K562 (cell line): Measurements from ENCODE around the gene INTS1. TPM values are rescaled to one million over a fixed set of nuclear protein-coding genes. Genes with fewer than 3 reads are reported as not detected.
A peak's percentile ranks its signal among the peaks of the same experiment; 100 is the strongest.

Experiments
- ATF2 ChIP-seq: sonication (generic); formaldehyde crosslinking; IDR thresholded peaks from 2 replicates; pipeline ENCODE4 v1.8.1; 2022; ENCODE audit warnings: missing genetic modification reagents
- CCAR2 ChIP-seq: fragments of 200-400 bp; formaldehyde crosslinking; IDR thresholded peaks from 2 replicates; pipeline ENCODE4 v1.6.1; 2017; ENCODE audit warnings: mild to moderate bottlenecking, low read depth, low read length
- FOSL1 ChIP-seq: fragments of 200-800 bp; sonication (Bioruptor generic); conservative IDR thresholded peaks from 2 replicates; pipeline ENCODE4 v1.6.1; 2016; ENCODE audit warnings: missing genetic modification characterization, missing compliant biosample characterization
- NFATC3 ChIP-seq: fragments of 450-650 bp; IDR thresholded peaks from 2 replicates; pipeline ENCODE4 v1.6.1; 2017; ENCODE audit warnings: mild to moderate bottlenecking
- POLR2G ChIP-seq: fragments of 200-400 bp; formaldehyde crosslinking; IDR thresholded peaks from 2 replicates; pipeline ENCODE4 v1.6.1; 2017; ENCODE audit warnings: low read depth, mild to moderate bottlenecking, antibody characterized with exemption, low read length, moderate library complexity
- RB1 ChIP-seq: fragments of 450-650 bp; IDR thresholded peaks from 2 replicates; pipeline ENCODE4 v1.6.1; 2017; ENCODE audit warnings: low read depth, mild to moderate bottlenecking
- SPI1 ChIP-seq: IDR thresholded peaks from 2 replicates; pipeline ENCODE4 v1.6.1; 2011; ENCODE audit warnings: low read depth, low read length, control low read depth, borderline replicate concordance
- UBTF ChIP-seq, 2 experiments: IDR thresholded peaks; 2 replicates each; pipeline ENCODE4 v1.6.1; 2012; ENCODE audit warnings: improper control_type of control experiment in 2 of 2, low read depth in 2 of 2, low read length in 2 of 2, borderline replicate concordance in 1 of 2
- ZFX ChIP-seq: sonication (generic); formaldehyde crosslinking; IDR thresholded peaks from 2 replicates; pipeline ENCODE4 v1.8.0; 2022; ENCODE audit warnings: mild to moderate bottlenecking, missing genetic modification reagents, moderate library complexity
- ZNF165 ChIP-seq: fragments of 250-450 bp; sonication (Bioruptor Pico); IDR thresholded peaks from 2 replicates; pipeline ENCODE4 v1.4.0; 2020; ENCODE audit warnings: borderline replicate concordance
- ZNF778 ChIP-seq: fragments of 450-650 bp; formaldehyde crosslinking; IDR thresholded peaks from 2 replicates; pipeline ENCODE4 v1.4.0; 2020; ENCODE audit warnings: mild to moderate bottlenecking, moderate library complexity
- polyA plus RNA-seq, 8 experiments: library from polyadenylated mRNA; depleted of rRNA in 4 of 8; stranded (reverse) in 5 of 8; unstranded in 3 of 8; fragments of >200 nt; fragmentation: Nextera tagmentation in 2 of 8; fragmentation: Illumina TruSeq in 1 of 8; extraction: Ambion mirVana in 2 of 8; extraction: Trizol in 1 of 8; gene quantifications; 2 replicates each; pipeline versions ENCODE4 v1.2.1 to v1.2.3, GENCODE V29; 2011 to 2014; ENCODE audit warnings: inconsistent platforms in 1 of 8, missing spikeins in 1 of 8
- total RNA-seq, 7 experiments: library from RNA; depleted of rRNA in 6 of 7; stranded (reverse); fragments of >200 nt in 6 of 7; fragmentation: Illumina TruSeq in 2 of 7; extraction: Trizol in 2 of 7; gene quantifications; 2 replicates each; pipeline versions ENCODE4 v1.2.1 to v1.2.3, GENCODE V29; 2011 to 2021; ENCODE audit warnings: low replicate concordance in 1 of 7
- TF ChIP-seq, protein P1 (sequence below), 2 experiments: fragments of 450-650 bp; conservative IDR thresholded peaks; 2 replicates each; pipeline ENCODE4 v1.6.1; 2017; ENCODE audit warnings: mild to moderate bottlenecking in 2 of 2, moderate library complexity in 2 of 2
- TF ChIP-seq, protein P2 (sequence below), 2 experiments: fragments of 450-650 bp in 1 of 2; sonication (generic) in 1 of 2; formaldehyde crosslinking in 1 of 2; IDR thresholded peaks in 1 of 2; conservative IDR thresholded peaks in 1 of 2; 2 replicates each; pipeline versions ENCODE4 v1.6.1 to v1.8.1; 2016 to 2023; ENCODE audit warnings: mild to moderate bottlenecking in 2 of 2, moderate library complexity in 2 of 2, inconsistent platforms in 1 of 2, missing genetic modification reagents in 1 of 2
- TF ChIP-seq, protein P3 (sequence below), 2 experiments: fragments of 450-650 bp; IDR thresholded peaks; 2 replicates each; pipeline ENCODE4 v1.6.1; 2018; ENCODE audit warnings: mild to moderate bottlenecking in 2 of 2, low read depth in 1 of 2; ENCODE audit not compliant: partially characterized antibody in 2 of 2

Gene INTS1
- total and polyA plus RNA-seq, 9 of the 15 experiments (the other 6 are each of a cell fraction or from before 2014, with no cell fraction given), result 0.34 to 119 (median 18.5) TPM

DNA sequence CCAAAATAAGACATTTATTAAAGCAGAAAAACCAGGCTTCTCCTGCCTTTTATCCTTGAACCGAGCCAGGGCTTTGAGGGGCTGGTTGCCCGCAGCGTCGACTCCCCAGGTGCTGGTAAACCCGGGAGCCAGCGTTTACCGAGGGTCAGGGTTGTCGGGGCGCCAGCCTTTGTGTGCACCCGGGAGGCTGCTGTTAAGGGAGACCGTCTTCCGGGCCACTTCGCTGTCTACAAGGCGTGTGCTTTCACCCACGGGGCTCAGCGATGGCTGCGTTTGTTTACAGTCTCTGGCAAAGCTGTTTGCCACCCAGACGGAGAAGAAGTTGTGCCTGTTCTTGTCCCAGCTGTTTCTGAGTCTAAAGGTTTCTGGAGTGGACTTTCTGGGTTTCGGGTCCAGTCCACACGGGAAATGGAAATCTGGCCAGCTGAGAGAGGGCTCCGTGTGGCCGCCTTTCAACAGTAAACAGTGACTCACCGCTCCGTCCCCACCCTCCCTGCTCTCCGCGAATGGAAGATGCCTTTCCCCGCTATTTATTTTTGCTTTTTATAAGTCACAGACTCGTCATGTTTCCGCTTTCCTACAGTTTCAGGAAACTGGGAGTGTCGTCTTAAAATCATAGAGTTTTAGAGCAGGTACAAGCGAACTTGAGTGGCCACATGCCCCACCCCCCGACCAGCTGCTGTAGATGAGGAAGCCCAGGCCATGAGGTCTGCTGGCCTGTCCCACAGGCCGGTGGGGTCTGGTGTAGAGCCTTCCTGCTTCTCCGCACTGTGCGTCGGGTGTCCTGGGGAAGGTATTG is 28.5 kb upstream of the INTS1 start (continued):
- TF ChIP-seq FOSL1 (tag) (peak; percentile 92), CCAR2 (no peak), SPI1 (peak; percentile 79), ZNF778 (CRISPR knock-in tag) (no peak), RB1 (no peak), NFATC3 (0 out of 2 replicates have a peak, but pooled peaks have one; percentile 39), POLR2G (no peak), ZNF165 (CRISPR knock-in tag) (no peak), ATF2 (CRISPR knock-in tag) (no peak), ZFX (CRISPR knock-in tag) (0 out of 2 replicates have a peak, but pooled peaks have one; percentile 33), UBTF (IDR thresholded peaks at IDR 0.05; ENCODE audit: borderline replicate concordance in 1 of 2, low read depth in 2 of 2, low read length in 2 of 2) (peak in 1 of 2 experiments; percentile 39; a peak in 1 of 4 replicates)
- TF ChIP-seq, protein P1, sequence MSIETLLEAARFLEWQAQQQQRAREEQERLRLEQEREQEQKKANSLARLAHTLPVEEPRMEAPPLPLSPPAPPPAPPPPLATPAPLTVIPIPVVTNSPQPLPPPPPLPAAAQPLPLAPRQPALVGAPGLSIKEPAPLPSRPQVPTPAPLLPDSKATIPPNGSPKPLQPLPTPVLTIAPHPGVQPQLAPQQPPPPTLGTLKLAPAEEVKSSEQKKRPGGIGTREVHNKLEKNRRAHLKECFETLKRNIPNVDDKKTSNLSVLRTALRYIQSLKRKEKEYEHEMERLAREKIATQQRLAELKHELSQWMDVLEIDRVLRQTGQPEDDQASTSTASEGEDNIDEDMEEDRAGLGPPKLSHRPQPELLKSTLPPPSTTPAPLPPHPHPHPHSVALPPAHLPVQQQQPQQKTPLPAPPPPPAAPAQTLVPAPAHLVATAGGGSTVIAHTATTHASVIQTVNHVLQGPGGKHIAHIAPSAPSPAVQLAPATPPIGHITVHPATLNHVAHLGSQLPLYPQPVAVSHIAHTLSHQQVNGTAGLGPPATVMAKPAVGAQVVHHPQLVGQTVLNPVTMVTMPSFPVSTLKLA (conservative IDR thresholded peaks at IDR 0.05), result peak; percentile 91 to 92
- TF ChIP-seq, protein P2, sequence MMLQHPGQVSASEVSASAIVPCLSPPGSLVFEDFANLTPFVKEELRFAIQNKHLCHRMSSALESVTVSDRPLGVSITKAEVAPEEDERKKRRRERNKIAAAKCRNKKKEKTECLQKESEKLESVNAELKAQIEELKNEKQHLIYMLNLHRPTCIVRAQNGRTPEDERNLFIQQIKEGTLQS (IDR thresholded peaks at IDR 0.05), result peak; percentile 94
- TF ChIP-seq, protein P2 (CRISPR knock-in tag; conservative IDR thresholded peaks at IDR 0.05), result peak; percentile 87
- TF ChIP-seq, protein P3, sequence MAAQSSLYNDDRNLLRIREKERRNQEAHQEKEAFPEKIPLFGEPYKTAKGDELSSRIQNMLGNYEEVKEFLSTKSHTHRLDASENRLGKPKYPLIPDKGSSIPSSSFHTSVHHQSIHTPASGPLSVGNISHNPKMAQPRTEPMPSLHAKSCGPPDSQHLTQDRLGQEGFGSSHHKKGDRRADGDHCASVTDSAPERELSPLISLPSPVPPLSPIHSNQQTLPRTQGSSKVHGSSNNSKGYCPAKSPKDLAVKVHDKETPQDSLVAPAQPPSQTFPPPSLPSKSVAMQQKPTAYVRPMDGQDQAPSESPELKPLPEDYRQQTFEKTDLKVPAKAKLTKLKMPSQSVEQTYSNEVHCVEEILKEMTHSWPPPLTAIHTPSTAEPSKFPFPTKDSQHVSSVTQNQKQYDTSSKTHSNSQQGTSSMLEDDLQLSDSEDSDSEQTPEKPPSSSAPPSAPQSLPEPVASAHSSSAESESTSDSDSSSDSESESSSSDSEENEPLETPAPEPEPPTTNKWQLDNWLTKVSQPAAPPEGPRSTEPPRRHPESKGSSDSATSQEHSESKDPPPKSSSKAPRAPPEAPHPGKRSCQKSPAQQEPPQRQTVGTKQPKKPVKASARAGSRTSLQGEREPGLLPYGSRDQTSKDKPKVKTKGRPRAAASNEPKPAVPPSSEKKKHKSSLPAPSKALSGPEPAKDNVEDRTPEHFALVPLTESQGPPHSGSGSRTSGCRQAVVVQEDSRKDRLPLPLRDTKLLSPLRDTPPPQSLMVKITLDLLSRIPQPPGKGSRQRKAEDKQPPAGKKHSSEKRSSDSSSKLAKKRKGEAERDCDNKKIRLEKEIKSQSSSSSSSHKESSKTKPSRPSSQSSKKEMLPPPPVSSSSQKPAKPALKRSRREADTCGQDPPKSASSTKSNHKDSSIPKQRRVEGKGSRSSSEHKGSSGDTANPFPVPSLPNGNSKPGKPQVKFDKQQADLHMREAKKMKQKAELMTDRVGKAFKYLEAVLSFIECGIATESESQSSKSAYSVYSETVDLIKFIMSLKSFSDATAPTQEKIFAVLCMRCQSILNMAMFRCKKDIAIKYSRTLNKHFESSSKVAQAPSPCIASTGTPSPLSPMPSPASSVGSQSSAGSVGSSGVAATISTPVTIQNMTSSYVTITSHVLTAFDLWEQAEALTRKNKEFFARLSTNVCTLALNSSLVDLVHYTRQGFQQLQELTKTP (IDR thresholded peaks at IDR 0.05; ENCODE audit: low read depth in 1 of 2, partially characterized antibody in 2 of 2), result no peak
